GM13977 (cell line): ENCODE measurements around the gene PFKP.

ENCODE experiments used
- DNase-seq: peaks from one replicate; pipeline ENCODE4 v3.0.0; 2012; ENCODE audit warnings: low spot score
- CTCF ChIP-seq: IDR thresholded peaks from 2 replicates; pipeline ENCODE4 v1.5.1; 2012; ENCODE audit warnings: mild to moderate bottlenecking, control low read depth; ENCODE audit not compliant: insufficient read depth; ENCODE audit errors: extremely low read depth, missing control alignments
- in situ Hi-C: fragments of 300-500 bp; cut with MboI; formaldehyde crosslinking; loops from one replicate; pipeline ENCODE4 v1.12.0; 2022; ENCODE audit warnings: low sequenced_read_pairs, low pct_unique_long_range_greater_than_20kb, mixed read lengths, inconsistent platforms; ENCODE audit not compliant: unreplicated experiment

Gene PFKP

DNA sequence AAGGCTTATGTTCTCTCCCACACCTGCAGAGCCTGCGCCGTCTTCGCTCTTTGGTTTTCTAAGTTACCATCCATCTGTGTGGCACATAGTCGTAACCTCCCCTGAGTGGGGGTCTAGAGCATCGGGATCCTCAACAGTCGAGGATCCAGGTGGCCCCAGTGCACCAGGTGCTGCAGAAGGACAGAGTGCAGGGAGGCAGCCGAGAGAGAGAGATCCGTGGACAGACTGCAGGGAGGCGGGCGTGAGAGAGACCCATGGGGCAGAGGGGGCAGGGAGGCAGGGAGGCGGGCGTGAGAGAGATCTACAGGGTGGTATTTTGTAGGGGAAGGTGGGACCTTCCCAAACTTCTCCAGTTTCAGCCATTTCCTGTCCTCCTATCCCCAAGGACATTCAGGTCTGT is 42.3 kb downstream of the PFKP start:
- TF ChIP-seq CTCF, result no peak
- no peak for DNase-seq
- in situ Hi-C loops, result no loop called here

GRCh38 chr10:3110782-3111620 is 43.7 kb downstream of the PFKP start:
- DNase-seq, result no peak
- no peak for TF ChIP-seq CTCF
- in situ Hi-C loops, result no loop called here

- in situ Hi-C loops, result no loop called here
- DNase-seq, result no peak
- TF ChIP-seq CTCF, result no peak
Measured at GRCh38 chr10:3111621-3112163, 44.3 kb downstream of the PFKP start.

DNA sequence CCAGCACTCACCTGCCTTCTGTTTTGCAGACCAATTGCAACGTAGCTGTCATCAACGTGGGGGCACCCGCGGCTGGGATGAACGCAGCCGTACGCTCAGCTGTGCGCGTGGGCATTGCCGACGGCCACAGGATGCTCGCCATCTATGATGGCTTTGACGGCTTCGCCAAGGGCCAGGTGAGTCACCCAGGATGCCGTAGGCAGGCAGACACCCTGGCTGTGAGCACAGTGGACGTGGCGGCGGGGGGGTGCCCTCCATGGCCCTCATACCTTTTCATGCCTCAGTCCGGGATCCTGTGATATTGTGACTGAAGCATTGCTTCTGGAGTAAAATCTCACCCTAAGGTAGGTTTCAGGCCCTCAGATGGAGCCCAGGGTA is 46.0 kb downstream of the PFKP start:
- no peak for TF ChIP-seq CTCF
- no peak for DNase-seq
- in situ Hi-C loops, result no loop called here

GRCh38 chr10:3115685-3116084 is 48.3 kb downstream of the PFKP start:
- in situ Hi-C loops, result no loop called here
- no peak for DNase-seq
- no peak for TF ChIP-seq CTCF

- no peak for DNase-seq
- TF ChIP-seq CTCF, result no peak
- in situ Hi-C loops, result no loop called here
Measured at GRCh38 chr10:3116508-3117100, 49.3 kb downstream of the PFKP start.
